ENCODE measurements around the gene PRKCH.

DNA sequence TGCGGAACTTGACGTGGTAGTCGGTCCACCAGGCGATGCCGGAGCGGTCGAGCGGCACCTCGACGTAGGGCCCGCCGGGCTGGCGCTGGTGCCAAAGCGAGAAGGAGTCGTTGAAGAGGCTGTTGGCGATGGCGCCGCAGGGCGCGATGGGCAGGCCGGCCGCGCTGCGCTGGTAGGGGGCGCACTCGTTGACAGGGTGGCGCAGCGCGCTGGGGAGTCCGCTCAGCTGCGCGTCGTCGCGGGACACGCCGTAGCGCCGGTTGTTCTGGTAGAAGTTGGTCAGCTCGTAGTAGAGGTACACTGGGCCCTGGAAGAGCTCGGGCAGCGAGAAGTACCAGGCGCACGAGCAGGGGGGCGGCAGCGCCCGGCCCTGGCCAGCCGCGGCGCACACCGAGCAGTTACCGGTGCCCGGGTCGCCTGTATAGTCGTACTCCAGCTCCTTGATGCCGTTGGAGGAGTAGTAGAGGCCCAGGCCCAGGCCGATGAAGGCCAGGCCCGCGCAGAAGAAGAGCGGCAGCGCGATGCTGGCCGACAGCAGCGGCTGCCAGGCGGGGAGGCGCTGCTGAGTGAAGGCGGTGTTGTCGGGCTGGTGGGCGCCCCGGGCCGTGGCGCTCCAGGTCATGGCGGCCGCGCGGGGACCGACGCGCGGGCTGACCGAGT is 40.7 kb upstream of the PRKCH start:
- TF ChIP-seq ZNF124 (CRISPR knock-in tag; IDR thresholded peaks at IDR 0.05) (no peak), CHD4 (IDR thresholded peaks at IDR 0.05; ENCODE audit: borderline replicate concordance, low read length) (no peak), MLX (CRISPR knock-in tag; IDR thresholded peaks at IDR 0.05) (no peak), TAF1 (CRISPR knock-in tag; IDR thresholded peaks at IDR 0.05) (no peak), ZNF589 (CRISPR knock-in tag; conservative IDR thresholded peaks at IDR 0.05) (no peak), EZH2 (conservative IDR thresholded peaks at IDR 0.05; ENCODE audit: low read depth, low read length) (no peak), MED1 (CRISPR knock-in tag; IDR thresholded peaks at IDR 0.05) (no peak), JARID2 (CRISPR knock-in tag; IDR thresholded peaks at IDR 0.05; ENCODE audit: insufficient replicate concordance) (no peak), CHD2 (IDR thresholded peaks at IDR 0.05; ENCODE audit: low read depth, low read length) (no peak), BCL6 (CRISPR knock-in tag; IDR thresholded peaks at IDR 0.05) (no peak)
- TF ChIP-seq, protein P1, sequence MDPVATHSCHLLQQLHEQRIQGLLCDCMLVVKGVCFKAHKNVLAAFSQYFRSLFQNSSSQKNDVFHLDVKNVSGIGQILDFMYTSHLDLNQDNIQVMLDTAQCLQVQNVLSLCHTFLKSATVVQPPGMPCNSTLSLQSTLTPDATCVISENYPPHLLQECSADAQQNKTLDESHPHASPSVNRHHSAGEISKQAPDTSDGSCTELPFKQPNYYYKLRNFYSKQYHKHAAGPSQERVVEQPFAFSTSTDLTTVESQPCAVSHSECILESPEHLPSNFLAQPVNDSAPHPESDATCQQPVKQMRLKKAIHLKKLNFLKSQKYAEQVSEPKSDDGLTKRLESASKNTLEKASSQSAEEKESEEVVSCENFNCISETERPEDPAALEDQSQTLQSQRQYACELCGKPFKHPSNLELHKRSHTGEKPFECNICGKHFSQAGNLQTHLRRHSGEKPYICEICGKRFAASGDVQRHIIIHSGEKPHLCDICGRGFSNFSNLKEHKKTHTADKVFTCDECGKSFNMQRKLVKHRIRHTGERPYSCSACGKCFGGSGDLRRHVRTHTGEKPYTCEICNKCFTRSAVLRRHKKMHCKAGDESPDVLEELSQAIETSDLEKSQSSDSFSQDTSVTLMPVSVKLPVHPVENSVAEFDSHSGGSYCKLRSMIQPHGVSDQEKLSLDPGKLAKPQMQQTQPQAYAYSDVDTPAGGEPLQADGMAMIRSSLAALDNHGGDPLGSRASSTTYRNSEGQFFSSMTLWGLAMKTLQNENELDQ (CRISPR knock-in tag; IDR thresholded peaks at IDR 0.05; ENCODE audit: borderline replicate concordance): no peak
